Keratinocyte (primary cell): ENCODE data around the gene CD74. TPM values are rescaled to one million over a fixed set of nuclear protein-coding genes. Genes with fewer than 3 reads are reported as not detected.
A peak's percentile ranks its signal among the peaks of the same experiment; 100 is the strongest.

Experiments used
- DNase-seq: peaks from one replicate; pipeline ENCODE4 v3.0.0-alpha.2; 2011; ENCODE audit warnings: low read depth, missing footprints, low spot score
- FAIRE-seq: peaks from 2 replicates; lab custom pipeline; 2011; peaks lifted over from hg19 to GRCh38; lab: Jason Lieb, UNC
- H2AFZ ChIP-seq: 2 replicates; pipeline ENCODE4 v1.6.0; 2012; ENCODE audit warnings: low read length, control low read depth, inconsistent platforms; ENCODE audit not compliant: control insufficient read depth
- H3K27ac ChIP-seq: 2 replicates; pipeline ENCODE4 v1.5.1; 2011; ENCODE audit warnings: low read length; ENCODE audit not compliant: control insufficient read depth, insufficient read depth
- H3K27me3 ChIP-seq: 3 replicates; pipeline ENCODE4 v1.6.0; 2011; ENCODE audit warnings: low read length; ENCODE audit not compliant: control insufficient read depth, insufficient read depth; ENCODE audit errors: extremely low read depth
- H3K36me3 ChIP-seq, 2 experiments: 2 replicates in 1 of 2; 3 replicates in 1 of 2; pipeline ENCODE4 v1.5.1; 2011; ENCODE audit warnings: low read length in 2 of 2, mild to moderate bottlenecking in 1 of 2; ENCODE audit not compliant: control insufficient read depth in 2 of 2, insufficient read depth in 2 of 2; ENCODE audit errors: extremely low read depth in 1 of 2
- H3K4me1 ChIP-seq: 3 replicates; pipeline ENCODE4 v1.5.1; 2011; ENCODE audit warnings: low read length; ENCODE audit not compliant: control insufficient read depth, insufficient read depth; ENCODE audit errors: extremely low read depth
- H3K4me2 ChIP-seq: 3 replicates; pipeline ENCODE4 v1.6.0; 2011; ENCODE audit warnings: low read depth, low read length; ENCODE audit not compliant: control insufficient read depth, insufficient read depth; ENCODE audit errors: extremely low read depth
- H3K4me3 ChIP-seq, 3 experiments: fragments of 200-600 bp in 1 of 3; sonication (generic) in 1 of 3; 2 replicates in 2 of 3; 3 replicates in 1 of 3; pipeline ENCODE4 v1.5.1; 2011 to 2016; ENCODE audit warnings: low read length in 3 of 3, mild to moderate bottlenecking in 3 of 3, control low read depth in 2 of 3, inconsistent platforms in 1 of 3, low read depth in 1 of 3, mixed read lengths in 1 of 3, mixed run types in 1 of 3, moderate library complexity in 1 of 3; ENCODE audit not compliant: control insufficient read depth in 2 of 3, insufficient read depth in 2 of 3; ENCODE audit errors: extremely low read depth in 1 of 3
- H3K79me2 ChIP-seq: 2 replicates; pipeline ENCODE4 v1.6.0; 2012; ENCODE audit warnings: low read length; ENCODE audit not compliant: control insufficient read depth, insufficient read depth
- H3K9ac ChIP-seq: 3 replicates; pipeline ENCODE4 v1.6.0; 2011; ENCODE audit warnings: low read length; ENCODE audit not compliant: control insufficient read depth, insufficient read depth; ENCODE audit errors: extremely low read depth
- H3K9me1 ChIP-seq: 3 replicates; pipeline ENCODE4 v1.6.0; 2011; ENCODE audit warnings: low read length; ENCODE audit not compliant: control insufficient read depth, insufficient read depth; ENCODE audit errors: extremely low read depth
- H3K9me3 ChIP-seq: 2 replicates; pipeline ENCODE4 v1.5.1; 2012; ENCODE audit warnings: low read depth, low read length; ENCODE audit not compliant: control insufficient read depth
- H4K20me1 ChIP-seq: 3 replicates; pipeline ENCODE4 v1.6.0; 2011; ENCODE audit warnings: low read length; ENCODE audit not compliant: control insufficient read depth, insufficient read depth; ENCODE audit errors: extremely low read depth
- EZH2 ChIP-seq: IDR thresholded peaks from one replicate; pipeline ENCODE4 v1.6.1; 2012; ENCODE audit warnings: inconsistent platforms, mild to moderate bottlenecking, low read length, moderate library complexity
- dilution Hi-C: fragments of 300-500 bp; cut with MboI; formaldehyde crosslinking; loops from one replicate; pipeline ENCODE4 v1.7.0; 2020; ENCODE audit warnings: low sequenced_read_pairs; ENCODE audit not compliant: extremely low pct_ligation_motif_present
- polyA plus RNA-seq, 5 experiments: library from polyadenylated mRNA; depleted of rRNA in 3 of 5; stranded (reverse) in 3 of 5; stranded (forward) in 1 of 5; unstranded in 1 of 5; fragments of >200 nt; gene quantifications; 1 replicate in 1 of 5; 2 replicates in 3 of 5; 3 replicates in 1 of 5; pipeline versions ENCODE4 v1.2.1 to v1.2.3, GENCODE V29; 2011 to 2012; ENCODE audit warnings: missing spikeins in 2 of 5, low read depth in 1 of 5, low replicate concordance in 1 of 5
- TF ChIP-seq, protein P1 (sequence below), 3 experiments: IDR thresholded peaks in 1 of 3; conservative IDR thresholded peaks in 1 of 3; optimal IDR thresholded peaks in 1 of 3; 2 replicates in 2 of 3; 3 replicates in 1 of 3; pipeline versions ENCODE3 to v1.5.1; 2011; ENCODE audit warnings: low read length in 3 of 3, mild to moderate bottlenecking in 3 of 3, moderate library complexity in 2 of 3, control low read depth in 1 of 3, inconsistent platforms in 1 of 3; ENCODE audit not compliant: insufficient read depth in 2 of 3; ENCODE audit errors: extremely low read depth in 1 of 3

CD74 gene
- polyA plus RNA-seq, 1 donor (not counting 4 experiments of a cell fraction or from before 2014, with no cell fraction given), result 0.71 TPM

- Histone ChIP-seq H3K4me2 (no peak overlapping the region), H3K36me3 (peaks cover 44 to 78% of the 10 kb centered on the region in 2 experiments), H3K79me2 (no peaks in the 10 kb centered on the region), H2AFZ (no peak overlapping the region), H3K9me3 (no peaks in the 10 kb centered on the region), H3K4me3 (no peak overlapping the region), H3K9ac (no peak overlapping the region), H3K27ac (no peak overlapping the region), H3K4me1 (no peaks in the 10 kb centered on the region), H3K27me3 (no peaks in the 10 kb centered on the region), H3K9me1 (no peaks in the 10 kb centered on the region), H4K20me1 (no peaks in the 10 kb centered on the region)
- dilution Hi-C loops, result no loop called here
- no peak for DNase-seq
- TF ChIP-seq, protein P1, sequence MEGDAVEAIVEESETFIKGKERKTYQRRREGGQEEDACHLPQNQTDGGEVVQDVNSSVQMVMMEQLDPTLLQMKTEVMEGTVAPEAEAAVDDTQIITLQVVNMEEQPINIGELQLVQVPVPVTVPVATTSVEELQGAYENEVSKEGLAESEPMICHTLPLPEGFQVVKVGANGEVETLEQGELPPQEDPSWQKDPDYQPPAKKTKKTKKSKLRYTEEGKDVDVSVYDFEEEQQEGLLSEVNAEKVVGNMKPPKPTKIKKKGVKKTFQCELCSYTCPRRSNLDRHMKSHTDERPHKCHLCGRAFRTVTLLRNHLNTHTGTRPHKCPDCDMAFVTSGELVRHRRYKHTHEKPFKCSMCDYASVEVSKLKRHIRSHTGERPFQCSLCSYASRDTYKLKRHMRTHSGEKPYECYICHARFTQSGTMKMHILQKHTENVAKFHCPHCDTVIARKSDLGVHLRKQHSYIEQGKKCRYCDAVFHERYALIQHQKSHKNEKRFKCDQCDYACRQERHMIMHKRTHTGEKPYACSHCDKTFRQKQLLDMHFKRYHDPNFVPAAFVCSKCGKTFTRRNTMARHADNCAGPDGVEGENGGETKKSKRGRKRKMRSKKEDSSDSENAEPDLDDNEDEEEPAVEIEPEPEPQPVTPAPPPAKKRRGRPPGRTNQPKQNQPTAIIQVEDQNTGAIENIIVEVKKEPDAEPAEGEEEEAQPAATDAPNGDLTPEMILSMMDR (optimal IDR thresholded peaks at IDR 0.05 in 1 of 3, IDR thresholded peaks at IDR 0.05 in 1 of 3, conservative IDR thresholded peaks at IDR 0.05 in 1 of 3; ENCODE audit: extremely low read depth in 1 of 3, insufficient read depth in 2 of 3, low read length in 3 of 3), result peak in 1 of 3 experiments; percentile 19
- TF ChIP-seq EZH2, result no peak
- no peak for FAIRE-seq
Measured at GRCh38 chr5:150394912-150395687, 17.6 kb downstream of the CD74 start.

GRCh38 chr5:150394131-150394530 lies 18.6 kb downstream of the CD74 start:
- FAIRE-seq (no peak), DNase-seq (no peak)
- dilution Hi-C loops, result no loop called here
- Histone ChIP-seq H3K9ac (no peak overlapping the region), H3K4me1 (no peaks in the 10 kb centered on the region), H3K9me3 (no peaks in the 10 kb centered on the region), H3K36me3 (peaks cover 42 to 81% of the 10 kb centered on the region in 2 experiments), H4K20me1 (no peaks in the 10 kb centered on the region), H3K4me3 (no peak overlapping the region), H3K79me2 (no peaks in the 10 kb centered on the region), H3K27me3 (no peaks in the 10 kb centered on the region), H3K27ac (no peak overlapping the region), H3K9me1 (no peaks in the 10 kb centered on the region), H3K4me2 (no peak overlapping the region), H2AFZ (no peak overlapping the region)
- TF ChIP-seq, protein P1 (optimal IDR thresholded peaks at IDR 0.05 in 1 of 3, IDR thresholded peaks at IDR 0.05 in 1 of 3, conservative IDR thresholded peaks at IDR 0.05 in 1 of 3; ENCODE audit: extremely low read depth in 1 of 3, insufficient read depth in 2 of 3, low read length in 3 of 3), result no peak
- TF ChIP-seq EZH2, result no peak
